ENCODE results near the gene CTAGE9. TPM values are rescaled to one million over a fixed set of nuclear protein-coding genes. Genes with fewer than 3 reads are reported as not detected.
A peak's percentile ranks its signal among the peaks of the same experiment; 100 is the strongest.
"Not testable (repeated sequence)": the region's sequence is repeated elsewhere in the genome, so short reads cannot be mapped to it uniquely, and the experiment has no call there.

The CTAGE9 gene
- total RNA-seq, 1 experiment from 2014 or later, result not detected

DNA sequence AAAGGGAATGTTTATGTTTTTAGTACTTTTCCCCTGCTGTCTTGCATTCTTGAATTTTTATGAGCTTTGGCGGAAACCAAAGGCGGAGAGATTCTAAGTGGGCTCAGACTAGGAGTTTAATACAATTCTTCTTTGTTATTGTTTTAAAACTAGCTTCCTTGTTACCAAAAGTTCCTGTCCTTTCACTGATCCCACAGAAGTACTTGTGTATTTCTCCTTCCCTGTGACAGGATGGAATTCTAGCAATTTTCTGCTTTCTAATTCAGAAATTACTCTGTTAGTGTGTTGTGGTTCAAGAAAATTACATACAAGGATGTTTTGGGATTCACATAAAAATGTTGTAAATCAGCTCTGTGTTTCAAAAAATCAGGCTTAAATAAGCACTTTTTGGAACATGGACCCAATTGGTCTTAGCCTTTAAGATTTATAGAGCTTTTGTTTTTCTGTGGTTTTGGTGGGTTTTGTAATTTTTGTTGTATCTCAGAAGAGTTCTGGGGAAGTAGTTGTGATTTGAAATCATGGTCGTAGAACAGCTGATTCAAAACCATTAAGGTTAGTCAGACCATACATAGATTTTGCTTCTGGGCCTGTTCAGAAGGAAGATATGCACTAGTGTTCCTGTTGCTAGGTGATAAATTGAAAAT, 17.6 kb upstream of the CTAGE9 start:
- no peak for DNase-seq (ENCODE audit: low spot score)

DNA sequence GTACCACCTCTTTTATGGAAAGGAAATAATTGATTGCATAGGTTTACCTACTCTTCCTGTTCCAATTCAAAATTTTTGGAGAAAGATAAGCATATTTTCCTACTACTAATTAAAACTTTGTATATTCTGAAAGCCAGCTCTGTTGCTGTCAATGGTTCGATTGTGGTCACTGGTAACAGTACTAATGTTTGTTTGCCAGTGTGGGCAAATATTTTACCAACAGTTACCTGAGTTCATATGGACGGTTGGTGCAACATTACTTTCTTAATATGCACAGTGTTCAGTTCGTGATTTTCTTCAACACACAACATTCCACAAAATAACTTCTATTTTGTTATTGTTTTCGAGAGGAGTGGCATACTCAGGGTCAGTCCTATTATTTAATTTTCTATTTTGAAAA, 17.1 kb upstream of the CTAGE9 start:
- DNase-seq (ENCODE audit: low spot score), result no peak

DNA sequence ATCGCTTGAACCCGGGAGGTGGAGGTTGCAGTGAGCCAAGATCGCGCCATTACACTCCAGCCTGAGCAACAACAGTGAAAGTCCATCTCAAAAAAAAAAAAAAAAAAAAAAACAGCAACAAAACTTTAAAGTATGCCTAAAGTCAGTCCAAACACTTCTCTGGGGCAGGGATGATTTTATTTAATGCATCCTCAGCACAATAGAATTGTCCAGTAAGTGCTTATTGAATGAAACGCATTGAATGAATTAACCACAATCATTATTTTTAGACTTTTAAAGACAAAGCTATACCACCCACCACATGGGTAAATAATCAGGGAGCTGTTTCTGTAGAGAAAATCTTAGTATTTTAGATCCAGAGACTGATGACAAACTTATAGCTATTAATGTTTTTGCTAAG, 16.6 kb upstream of the CTAGE9 start:
- no peak for DNase-seq (ENCODE audit: low spot score)

DNA sequence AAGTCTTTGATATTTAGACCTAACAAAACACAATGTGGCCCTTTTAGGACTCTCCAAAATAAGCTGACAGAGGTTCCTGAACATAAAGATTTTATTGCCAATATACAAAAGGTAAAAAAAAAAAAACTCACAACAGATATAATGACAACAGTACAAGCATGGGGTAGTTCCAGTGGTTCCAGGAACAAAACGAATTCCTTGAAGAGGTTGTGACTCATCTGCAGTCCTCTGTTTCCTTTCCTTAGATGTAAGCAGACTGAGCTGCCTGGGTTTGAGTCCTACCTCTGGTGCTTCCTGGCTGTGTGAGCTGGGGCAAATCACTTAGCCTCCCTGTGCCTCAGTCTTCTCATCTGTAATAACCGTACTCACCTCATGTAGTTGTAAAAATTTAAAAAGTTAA, 13.3 kb upstream of the CTAGE9 start:
- DNase-seq (ENCODE audit: low spot score), result no peak

DNA sequence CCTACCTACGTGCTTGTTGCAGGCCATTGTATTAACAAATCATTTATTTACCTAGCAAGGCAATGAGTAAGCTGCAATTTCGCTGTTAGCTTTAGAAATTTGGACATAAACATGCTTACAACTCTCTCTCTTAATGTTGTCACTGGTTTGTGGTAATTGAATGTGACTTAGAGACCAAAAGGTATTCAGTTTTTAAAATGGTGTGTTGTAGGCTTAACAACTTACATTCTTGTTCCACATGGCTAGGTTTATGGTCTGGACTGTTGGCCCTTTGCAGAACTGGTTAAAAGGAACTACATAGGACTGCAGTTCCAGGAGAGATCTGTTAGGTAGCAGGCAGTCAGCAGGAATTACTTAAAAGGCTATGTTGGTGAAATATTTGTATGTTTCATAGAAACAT, 10.3 kb upstream of the CTAGE9 start:
- no peak for DNase-seq (ENCODE audit: low spot score)

DNA sequence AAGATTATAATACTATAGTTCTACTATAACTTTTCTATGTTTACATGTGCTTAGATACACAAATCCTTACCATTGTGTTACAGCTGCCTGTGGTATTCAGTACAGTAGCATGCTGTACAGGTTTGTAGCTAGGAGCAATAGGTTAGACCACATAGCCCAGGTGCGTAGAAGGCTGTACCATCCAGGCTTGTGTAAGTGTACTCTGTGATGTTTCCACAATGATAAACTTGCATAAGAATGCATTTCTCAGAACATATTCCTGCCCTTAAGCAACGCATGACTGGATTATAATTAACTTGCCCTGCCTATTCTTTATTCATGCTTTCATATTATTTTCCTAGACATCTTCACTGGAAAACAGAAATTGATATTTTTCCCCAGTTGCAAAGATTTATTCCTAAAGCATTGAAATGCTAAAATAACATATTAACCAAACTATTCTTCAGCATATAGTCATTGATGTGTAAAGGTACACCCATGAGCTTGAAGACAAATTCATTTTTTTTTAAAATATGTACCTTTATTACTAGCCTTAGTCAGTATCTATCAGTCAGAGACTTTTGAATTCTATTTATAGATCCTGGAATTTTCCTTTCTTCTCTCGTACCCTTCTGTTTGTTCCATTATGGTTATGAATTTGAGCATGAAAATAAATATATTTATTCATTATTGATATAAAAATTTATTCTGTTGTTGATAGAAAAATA, 7.2 kb upstream of the CTAGE9 start:
- DNase-seq (ENCODE audit: low spot score), result no peak

DNA sequence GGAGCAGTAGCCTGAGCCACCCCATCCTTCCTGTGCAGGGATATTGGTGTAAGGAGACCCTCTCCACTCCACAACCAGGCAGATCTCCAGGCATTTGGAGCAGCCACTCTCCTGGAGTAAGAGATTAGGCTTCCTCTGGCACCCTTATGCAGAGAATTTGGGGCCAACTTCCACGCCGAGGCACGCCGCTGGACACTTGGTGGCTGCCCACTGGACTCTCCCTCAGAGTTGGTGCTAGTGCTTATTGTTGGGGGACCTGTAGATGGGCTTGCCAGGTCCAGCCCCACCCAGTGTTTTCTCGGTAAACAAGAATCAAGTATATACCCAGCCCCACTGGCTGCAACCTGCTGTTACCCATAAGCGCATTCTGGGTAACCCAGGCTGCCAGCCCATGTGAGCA, 4.8 kb upstream of the CTAGE9 start:
- DNase-seq (ENCODE audit: low spot score), result not testable (repeated sequence)

DNA sequence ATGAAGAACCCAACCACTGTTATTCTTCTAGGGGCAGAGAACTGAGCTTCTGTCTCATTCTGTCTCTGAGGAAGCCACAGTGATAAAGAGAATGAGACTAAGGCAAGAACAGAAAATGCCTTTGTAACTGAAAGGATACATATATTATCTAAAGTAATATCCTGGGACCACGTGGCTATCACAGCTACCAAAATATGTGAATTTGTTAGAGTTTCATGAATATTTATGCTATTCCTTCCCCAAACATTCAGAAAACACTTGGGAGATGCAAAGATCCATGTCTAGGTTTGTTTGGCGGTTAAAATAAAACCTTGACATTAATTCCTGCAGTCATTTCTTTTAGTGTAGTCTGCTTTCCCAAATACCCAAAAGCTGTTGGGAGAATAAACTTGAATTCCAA, 6.9 kb downstream of the CTAGE9 start:
- DNase-seq (ENCODE audit: low spot score), result not testable (repeated sequence)

DNA sequence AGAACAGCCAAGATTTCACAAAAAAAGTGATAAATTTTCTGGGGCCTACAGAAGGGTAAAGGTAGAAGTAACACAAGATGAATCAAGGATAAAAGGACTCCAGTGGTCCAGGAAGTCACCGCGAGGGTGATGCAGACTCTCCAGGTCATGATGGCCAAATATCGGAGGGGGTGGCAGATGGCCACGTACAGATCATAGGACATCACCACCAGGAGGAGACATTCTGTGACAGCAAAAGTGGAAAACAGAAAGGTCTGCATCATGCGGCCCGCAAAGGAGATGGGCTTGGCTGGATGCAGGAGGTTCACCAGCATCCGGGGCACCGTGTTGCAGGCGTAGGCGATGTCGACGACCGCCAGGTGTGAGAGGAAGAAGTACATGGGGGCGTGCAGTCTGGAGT, 10.0 kb downstream of the CTAGE9 start:
- not testable (repeated sequence) for DNase-seq (ENCODE audit: low spot score)

DNA sequence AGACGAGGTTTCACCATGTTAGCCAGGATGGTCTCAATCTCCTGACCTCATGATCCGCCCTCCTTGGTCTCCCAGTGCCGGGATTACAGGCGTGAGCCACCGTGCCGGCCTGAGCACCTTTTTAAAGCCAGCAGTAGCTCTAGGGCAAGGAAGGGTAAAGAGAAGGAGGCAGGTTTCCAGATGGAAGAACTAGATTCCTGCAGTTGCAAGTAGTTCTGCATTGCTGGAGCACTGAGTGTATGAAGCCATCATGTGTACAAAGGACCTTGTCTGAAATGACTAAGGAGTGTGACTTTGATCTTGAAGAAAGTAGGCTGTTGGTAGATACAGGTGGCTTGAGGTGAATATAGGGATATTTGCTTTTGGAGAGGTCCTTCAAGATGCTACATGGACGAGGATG, 13.9 kb downstream of the CTAGE9 start:
- DNase-seq (ENCODE audit: low spot score), result no peak

DNA sequence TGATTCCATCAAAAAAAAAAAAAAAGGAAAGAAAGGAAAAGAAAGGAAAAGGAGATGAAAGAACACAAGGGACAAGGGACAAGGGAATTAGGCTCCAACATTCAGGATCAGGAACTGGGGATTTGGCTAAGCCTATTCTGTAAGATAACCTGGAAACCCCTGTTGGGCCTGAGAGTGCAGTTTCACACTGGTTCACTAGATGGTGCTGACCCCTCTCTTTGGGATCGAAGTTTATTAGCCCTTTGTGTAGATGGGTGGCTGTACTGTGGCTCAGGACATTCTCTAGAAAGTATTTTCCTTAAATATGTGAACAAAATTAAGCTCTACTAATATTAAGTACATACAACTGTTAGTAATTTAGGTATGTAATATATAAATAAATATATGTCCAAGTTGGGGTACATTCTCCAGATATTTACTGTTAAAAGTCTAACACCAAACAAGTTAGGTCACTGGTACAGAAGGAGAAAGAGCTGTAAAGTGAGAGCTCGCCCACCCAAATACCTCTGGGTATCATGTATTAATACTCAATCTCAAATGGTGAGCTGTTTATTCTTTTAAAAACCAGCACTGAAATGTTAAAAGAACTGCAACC, 15.9 kb downstream of the CTAGE9 start:
- peak; percentile 38 for DNase-seq (ENCODE audit: low spot score)

DNA sequence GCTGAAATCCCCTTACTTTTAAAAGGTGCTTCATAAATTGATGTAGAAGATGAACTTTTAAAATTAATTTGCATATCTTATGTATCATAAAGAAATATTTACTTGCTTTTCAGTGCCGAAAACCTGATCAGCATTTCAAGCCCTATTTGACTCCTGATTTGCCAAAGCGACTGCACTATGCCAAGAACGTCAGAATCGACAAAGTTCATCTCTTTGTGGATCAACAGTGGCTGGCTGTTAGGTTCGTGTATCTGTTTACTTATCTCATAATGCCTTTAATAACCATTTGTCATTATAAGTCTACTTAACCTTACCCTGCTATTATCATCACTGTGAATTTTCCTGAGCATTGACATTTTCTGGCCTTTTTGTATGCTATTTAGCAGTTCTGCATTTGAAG, 17.4 kb downstream of the CTAGE9 start:
- DNase-seq (ENCODE audit: low spot score), result no peak

DNA sequence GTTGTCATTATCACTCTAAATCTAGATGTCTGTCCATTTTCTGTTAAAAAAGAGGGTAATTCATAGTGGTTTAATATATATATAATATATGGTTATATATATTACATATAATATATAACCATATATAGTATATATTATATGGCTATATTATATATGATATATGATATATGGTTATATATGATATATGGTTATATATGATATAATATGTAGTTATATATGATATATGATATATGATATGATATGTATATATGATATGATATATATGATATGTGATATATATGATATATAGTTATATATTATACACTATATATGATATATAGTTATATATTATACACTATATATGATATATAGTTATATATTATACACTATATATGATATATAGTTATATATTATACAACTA, 18.2 kb downstream of the CTAGE9 start:
- DNase-seq (ENCODE audit: low spot score), result no peak

DNA sequence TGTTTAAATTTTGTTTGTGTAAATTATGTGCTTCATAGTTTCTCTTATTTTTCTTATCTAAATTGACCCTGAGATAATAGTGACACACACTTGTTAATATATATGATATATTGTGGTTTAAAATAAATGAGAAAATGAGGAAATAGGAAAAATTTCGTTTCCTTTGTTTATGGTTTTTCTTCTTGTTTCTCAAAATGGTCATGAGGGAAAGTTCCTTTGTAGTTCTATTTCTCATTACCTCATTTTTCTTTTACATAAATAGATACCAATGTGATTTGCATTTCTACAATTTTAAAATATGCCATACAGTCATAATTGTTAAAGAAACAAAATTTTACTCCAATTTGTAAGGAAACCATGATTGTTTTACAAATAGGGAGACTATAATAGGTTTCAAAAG, 18.8 kb downstream of the CTAGE9 start:
- no peak for DNase-seq (ENCODE audit: low spot score)

DNA sequence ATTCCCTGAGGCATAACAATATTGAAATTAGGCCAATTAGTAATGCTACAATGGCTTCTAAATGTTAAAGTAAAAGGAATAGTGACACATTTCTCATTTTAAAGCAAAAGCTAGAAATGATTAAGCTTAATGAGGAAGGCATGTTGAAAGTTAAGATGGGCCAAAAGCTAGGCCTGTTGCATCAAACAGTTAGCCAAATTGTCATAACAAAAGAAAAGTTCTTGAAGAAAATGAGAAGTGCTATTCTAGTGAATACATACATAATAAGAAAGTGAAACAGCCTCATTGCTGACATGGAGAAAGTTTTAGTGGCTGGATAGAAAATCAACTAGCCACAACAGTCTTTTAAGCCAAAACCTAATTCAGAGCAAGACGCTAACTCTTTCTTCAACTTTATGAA, 22.5 kb downstream of the CTAGE9 start:
- no peak for DNase-seq (ENCODE audit: low spot score)

DNA sequence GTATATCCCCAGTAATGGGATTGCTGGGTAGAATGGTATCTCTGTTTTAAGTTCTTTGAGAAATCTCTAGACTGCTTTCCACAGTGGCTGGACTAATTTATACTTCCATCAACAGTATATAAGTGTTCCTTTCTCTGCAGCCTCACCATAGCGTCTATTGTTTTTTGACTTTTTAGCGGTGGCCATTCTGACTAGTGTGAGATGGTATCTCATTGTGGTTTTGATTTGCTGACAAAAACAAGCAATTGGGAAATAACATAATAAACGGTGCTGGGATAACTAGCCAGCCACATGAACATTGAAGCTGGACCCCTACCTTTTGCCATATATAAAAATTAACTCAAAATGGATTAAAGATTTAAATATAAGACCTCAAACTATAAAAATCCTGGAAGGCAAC, 23.8 kb downstream of the CTAGE9 start:
- DNase-seq (ENCODE audit: low spot score), result no peak

DNA sequence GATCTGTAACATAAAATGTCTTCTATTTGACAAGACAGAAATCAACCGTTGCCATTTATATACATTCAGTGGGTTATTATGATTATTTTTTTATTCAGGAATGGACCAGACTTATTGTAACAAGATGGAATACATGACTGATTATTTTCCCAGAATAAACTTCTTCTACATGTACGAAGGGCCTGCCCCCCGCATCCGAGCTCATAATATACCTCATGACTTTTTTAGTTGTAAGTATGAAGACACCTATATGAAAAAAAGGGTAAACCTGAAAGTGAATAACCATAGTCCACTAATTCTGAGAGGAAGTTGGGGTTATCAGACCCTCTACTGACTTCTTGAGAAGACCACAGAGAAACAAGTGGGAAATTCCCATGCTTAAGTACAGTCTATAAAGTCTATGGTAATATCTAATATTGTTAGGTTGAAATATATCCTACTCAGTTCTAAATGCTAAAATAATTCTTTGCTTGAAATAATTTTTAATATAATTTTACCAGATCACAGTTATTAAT, 25.5 kb downstream of the CTAGE9 start:
- no peak for DNase-seq (ENCODE audit: low spot score)

DNA sequence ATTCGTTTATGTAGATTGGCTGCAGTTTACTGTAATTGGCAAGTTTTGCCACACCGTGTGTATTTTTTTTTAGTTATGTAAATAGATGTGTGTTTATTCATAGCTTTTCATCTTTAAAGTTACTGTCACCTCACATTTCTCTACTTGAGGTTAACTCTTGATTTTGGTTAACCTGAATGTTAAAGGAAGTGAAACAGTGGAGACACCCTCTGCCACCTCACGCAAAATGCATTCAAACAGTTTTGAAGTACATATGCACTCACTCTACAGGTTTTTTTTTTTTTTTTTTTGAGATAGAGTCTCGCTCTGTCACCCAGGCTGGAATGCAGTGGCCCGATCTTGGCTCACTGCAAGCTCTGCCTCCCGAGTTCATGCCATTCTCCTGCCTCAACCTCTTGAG, 27.3 kb downstream of the CTAGE9 start:
- DNase-seq (ENCODE audit: low spot score), result no peak

DNA sequence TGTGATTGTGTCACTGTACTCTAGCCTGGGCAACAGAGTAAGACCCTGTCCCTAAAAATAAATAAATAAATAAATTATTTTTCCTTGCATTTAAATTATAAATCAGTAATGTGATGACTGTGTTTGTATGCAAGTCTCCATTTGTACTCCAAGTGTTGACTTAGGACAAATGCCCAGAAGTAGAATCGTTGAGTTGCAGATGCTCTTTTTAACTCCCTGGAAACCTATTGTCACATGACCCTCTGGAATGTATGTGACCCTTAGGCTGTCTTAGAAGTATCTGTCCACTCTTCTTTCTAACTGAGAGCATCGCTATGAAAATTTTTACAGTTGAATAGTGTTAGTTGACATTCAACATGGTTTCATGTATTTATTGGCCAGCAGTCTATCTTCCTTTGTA, 28.4 kb downstream of the CTAGE9 start:
- no peak for DNase-seq (ENCODE audit: low spot score)

DNA sequence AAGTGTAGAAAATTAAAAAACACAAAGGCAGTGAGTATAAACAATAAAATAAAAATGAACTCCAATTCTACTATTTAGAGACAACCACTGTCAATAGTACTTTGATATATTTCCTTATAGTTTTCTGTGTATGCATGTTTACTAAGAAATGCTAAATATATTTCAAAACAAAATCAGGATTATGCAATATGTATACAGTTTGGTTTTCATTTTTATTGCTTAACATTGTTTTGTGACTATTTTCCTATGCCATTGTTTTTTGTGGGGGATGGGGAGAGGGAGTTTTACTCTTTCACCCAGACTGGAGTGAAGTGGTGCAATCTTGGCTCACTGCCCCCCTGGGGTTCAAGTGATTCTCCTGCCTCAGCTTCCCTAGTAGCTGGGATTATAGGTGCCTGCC, 29.2 kb downstream of the CTAGE9 start:
- no peak for DNase-seq (ENCODE audit: low spot score)

DNA sequence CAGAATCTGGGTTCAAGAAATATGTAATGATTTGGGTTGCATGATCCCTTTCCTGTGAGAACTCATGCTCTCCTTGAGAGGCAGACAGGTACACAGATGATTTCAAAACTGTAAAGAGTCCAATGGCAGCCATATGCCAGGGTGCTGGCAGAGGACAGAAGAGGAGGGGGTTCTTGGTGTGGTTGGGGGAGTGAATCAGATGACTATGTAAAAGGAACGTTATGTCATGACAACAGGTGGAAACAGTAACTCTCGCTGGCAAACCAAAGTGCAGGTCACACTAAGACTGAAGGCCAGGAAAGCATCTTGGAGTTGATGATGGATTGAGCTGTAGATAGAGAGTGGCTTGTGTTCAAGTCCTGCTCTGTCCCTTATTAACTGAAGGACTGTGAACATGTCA, 29.9 kb downstream of the CTAGE9 start:
- no peak for DNase-seq (ENCODE audit: low spot score)

DNA sequence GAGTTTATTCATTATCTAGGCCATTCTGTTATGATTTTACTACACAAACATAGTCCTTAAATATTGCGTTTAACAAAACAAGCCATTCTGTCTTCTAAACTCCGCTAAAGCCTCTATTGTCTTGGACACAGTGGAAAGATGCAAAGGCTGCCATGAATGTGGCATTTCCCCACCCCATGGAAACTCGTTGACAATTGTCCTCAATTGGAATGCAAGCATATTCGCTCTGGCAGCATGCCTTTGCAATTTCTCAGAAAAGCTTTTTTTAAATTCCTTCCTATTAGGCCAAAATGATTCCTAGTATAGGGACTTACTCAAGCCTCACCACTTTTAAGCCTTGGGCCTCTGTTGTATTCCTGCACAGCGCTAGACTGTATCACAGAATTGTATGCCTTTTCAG, 32.4 kb downstream of the CTAGE9 start:
- no peak for DNase-seq (ENCODE audit: low spot score)

DNA sequence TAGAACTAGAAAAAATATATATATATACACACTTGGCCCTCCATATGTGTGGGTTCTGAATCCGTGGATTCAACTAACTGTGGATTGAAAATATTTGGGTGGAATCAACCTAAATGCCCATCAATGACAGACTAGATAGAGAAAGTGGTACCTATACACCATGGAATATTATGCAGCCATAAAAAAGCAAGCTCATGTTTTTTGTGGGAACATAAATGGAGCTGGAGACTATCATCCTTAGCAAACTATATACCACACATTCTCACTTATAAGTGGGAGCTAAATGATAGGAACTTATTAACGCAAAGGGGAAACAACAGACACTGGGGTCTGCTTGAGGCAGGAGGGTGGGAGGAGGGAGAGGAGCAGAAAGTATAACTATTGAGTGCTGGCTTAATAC, 37.6 kb downstream of the CTAGE9 start:
- no peak for DNase-seq (ENCODE audit: low spot score)

Measured in H4 (cell line).